Astrocyte of the spinal cord (primary cell): ENCODE results near the gene SLIT1.

Source experiments
- DNase-seq: peaks from one replicate; pipeline ENCODE4 v3.0.0; 2011; ENCODE audit warnings: low read depth, low spot score
- H3K4me3 ChIP-seq: 2 replicates; pipeline ENCODE4 v1.5.1; 2011; ENCODE audit warnings: low read depth, mild to moderate bottlenecking, low read length, moderate library complexity
- in situ Hi-C: cut with HindIII; loops from 2 replicates; pipeline ENCODE4 v1.10.0; 2017; ENCODE audit warnings: low sequenced_read_pairs
- TF ChIP-seq, protein P1 (sequence below): IDR thresholded peaks from 2 replicates; pipeline ENCODE4 v1.5.1; 2012; ENCODE audit warnings: low read depth, mild to moderate bottlenecking, low read length, inconsistent platforms

The SLIT1 gene

DNA sequence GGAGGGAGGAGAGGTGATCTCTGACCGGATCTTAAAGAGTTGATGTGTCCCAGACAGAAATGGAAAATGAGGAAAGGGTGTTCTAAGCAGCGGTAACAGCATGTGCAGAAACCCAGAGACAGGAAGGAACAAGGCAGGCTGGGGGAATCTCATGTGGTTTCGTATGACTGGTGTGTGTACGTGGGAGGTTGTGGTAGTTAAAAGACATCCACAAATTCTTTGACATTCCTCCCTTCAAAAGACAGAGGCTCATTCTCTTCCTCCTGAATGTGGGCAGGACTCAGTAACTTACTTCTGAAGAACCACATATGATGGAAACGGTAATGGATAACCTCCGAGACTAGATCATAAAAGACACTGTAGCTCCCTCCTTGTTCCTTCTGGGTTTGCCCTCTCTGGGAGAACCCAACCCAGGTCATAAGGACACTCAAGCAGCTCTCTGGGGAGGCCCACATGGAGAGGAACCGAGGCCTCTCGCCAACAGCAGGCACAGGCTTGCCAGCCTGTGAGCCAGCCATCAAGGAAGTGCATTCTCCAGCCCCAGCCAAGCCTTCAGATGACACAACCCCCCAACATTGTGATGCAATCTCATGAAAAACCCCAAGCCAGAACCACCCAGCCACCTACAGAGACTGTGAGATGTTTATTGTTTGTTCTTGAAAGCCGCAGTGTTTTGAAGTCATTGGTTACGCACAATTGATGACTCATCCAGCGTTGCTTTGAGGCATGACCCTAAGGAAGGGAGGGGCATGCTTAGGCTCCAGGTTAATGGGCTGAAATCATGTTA, 116.0 kb downstream of the SLIT1 start:
- DNase-seq = peak; percentile 24
- H3K4me3 ChIP-seq = no peak overlapping the region
- in situ Hi-C loops = no loop called here
- TF ChIP-seq, protein P1, sequence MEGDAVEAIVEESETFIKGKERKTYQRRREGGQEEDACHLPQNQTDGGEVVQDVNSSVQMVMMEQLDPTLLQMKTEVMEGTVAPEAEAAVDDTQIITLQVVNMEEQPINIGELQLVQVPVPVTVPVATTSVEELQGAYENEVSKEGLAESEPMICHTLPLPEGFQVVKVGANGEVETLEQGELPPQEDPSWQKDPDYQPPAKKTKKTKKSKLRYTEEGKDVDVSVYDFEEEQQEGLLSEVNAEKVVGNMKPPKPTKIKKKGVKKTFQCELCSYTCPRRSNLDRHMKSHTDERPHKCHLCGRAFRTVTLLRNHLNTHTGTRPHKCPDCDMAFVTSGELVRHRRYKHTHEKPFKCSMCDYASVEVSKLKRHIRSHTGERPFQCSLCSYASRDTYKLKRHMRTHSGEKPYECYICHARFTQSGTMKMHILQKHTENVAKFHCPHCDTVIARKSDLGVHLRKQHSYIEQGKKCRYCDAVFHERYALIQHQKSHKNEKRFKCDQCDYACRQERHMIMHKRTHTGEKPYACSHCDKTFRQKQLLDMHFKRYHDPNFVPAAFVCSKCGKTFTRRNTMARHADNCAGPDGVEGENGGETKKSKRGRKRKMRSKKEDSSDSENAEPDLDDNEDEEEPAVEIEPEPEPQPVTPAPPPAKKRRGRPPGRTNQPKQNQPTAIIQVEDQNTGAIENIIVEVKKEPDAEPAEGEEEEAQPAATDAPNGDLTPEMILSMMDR = no peak

DNA sequence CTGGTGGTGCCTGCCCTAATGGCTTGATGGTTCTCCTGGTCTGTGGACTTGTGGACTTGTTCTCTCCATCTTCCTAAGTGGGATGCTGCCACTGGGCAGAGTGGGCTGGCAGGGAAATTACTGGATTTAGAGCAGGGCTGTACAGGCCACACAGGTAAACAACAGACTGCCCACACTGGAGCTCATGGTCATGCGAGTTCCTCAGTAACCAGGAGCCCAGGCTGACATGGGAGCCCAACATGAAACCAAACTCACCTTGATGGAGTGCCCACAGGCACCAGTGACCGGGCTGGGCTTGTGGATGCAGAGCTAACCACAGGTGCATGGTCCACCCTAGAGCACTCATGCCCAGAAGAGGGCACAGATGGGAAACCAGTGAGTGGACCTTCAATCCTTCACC, 116.7 kb downstream of the SLIT1 start:
- in situ Hi-C loops = no loop called here
- H3K4me3 ChIP-seq = no peak overlapping the region

DNA sequence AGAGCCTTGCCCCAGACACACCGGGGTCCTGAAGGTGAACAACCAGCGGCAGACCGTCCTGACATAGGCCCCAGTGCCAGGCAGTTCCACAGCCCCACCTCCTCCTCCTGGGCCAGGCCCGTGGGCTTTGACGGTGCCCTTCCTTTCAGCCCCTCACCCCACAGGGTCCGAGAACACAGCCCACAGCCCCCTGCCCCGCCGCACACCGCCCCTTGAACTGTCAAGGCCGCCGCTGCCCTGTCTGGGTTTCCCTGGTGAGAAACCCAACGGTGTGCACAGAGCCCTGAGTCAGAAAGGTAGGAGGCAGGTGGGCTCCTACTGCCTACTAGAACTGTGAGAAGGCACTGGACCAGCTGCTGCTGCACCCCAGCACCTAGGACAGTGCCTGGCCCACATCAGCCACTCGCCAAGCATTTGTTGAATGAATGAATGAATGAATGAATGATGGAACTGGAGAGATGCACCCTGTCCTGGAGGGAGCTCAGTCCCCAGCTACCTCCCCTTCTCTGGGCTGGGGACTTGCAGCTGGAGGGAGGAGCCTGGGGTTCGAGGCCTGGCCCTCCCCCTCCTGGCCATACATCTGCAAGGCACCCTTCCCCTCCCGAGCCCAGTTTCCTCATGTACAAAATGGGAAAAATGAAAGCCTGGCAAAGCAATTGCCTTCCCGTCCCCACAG, 117.9 kb downstream of the SLIT1 start:
- TF ChIP-seq, protein P1 = no peak
- no peak overlapping the region for H3K4me3 ChIP-seq
- DNase-seq = no peak
- in situ Hi-C loops = no loop called here

More for the DNA sequence above, 116.7 kb downstream of the SLIT1 start:
- DNase-seq = no peak
- TF ChIP-seq, protein P1 = no peak

DNA sequence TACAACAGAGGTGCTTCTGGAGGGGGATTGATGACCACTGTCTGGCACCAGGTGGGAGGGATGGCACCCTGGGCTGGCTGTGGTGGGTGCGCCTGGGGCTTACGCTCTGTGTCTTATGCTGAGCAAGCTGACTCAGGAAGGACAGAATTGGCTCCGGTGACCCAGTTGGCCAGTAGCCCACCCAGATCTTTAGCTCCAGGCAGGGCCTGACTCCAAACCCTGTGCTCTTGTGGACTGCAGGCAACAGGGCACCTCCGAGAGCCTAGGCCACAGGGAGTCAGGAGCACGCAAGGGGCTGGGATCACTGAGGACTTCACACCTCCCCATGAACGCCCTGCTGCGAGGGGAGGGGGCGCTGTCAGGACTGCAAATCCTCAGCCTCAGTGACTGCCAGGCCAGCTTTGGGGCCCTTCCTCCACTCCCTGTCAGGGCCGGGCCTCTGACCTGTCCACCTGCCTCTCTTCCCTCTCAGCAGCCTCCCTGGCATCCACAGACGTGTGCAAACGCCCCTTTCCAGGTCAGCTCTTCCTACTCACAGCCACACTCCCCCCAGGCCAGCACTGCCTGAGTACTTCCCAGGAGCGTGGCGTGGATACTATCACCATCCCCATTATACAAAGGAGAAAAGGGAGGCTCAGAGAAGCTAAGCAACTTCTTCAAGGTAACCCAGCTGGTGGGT, 118.7 kb downstream of the SLIT1 start:
- TF ChIP-seq, protein P1 = no peak
- no peak for DNase-seq
- in situ Hi-C loops = no loop called here
- no peak overlapping the region for H3K4me3 ChIP-seq

DNA sequence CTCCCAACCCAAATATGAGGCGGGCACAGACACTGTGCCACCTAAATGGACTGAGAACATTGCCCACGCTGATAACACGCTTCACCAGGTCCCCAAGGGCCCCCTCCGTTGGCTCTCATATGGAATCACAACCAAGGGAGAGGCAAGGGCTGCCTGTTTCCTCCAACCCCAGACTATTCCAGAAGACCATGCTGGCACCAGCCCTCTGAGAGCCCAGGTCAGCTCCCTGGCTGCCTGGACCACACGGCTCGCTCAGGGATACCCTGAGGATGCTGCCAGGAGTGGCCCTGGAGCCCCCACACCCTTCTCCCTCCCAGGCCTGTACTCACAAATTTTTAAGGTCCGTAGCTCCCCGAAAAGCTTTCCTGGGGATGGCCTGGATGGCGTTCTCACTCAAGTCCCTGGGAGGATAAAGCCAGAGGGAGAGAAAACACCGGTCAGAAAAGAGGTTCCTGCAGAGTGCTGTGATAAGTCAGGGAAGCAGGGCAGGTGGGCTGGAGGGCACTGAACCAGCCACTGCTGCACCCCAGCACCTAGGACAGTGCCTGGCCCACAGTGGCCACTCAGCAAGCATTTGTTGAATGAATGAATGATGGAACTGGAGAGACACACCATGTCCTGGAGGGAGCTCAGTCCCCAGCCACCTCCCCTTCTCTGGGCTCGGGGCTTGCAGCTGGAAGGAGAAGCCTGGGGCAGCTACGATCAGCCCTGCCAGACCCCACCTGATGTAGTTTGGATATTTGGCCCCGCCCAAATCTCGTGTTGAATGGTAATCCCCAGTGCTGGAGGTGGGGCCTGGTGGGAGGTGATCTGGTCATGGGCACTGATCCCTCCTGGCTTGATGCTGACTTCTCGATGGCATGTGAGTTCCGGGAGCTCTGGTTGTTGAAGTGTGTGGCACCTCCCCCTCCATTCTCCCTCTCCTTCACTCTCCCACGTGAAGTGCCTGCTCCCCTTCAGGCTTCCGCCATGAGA, 119.8 kb downstream of the SLIT1 start:
- TF ChIP-seq, protein P1 = no peak
- in situ Hi-C loops = no loop called here
- DNase-seq = no peak
- H3K4me3 ChIP-seq = no peak overlapping the region

DNA sequence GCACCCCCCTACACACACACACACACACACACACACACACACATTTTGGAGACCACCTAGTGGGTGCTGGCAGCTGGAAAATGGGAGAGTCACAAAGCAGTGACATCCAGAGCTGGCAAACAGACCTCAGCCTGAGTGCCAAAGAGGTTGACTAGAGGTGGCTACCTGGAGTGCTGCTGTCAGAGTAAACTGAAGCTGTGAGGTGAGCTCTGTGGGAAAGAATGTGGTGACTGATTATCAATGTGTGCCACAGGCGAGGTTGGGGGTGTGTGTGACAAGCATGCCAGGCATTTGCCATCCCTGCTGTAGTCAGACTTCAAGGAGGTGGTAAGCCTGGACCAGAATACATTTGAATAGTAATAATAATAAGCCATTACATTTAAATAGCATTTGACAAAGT, 120.6 kb downstream of the SLIT1 start:
- DNase-seq = no peak
- TF ChIP-seq, protein P1 = no peak
- H3K4me3 ChIP-seq = no peak overlapping the region
- in situ Hi-C loops = no loop called here
